ENCODE measurements around the gene MAP2K7.
"Not testable (repeated sequence)": the region's sequence is repeated elsewhere in the genome, so short reads cannot be mapped to it uniquely, and the experiment has no call there.

MAP2K7 gene

GRCh38 chr19:7903244-7904073 lies at the start of gene MAP2K7:
Gene MAP2K7, plus strand, starts transcription at chr19:7903877. Its CDS starts 68 bp downstream, at chr19:7903945.
- peak; percentile 95 for DNase-seq (ENCODE audit: low spot score)

GRCh38 chr19:7855426-7856108 lies 48.1 kb upstream of the MAP2K7 start:
- DNase-seq (ENCODE audit: low spot score), result no peak

- no peak for DNase-seq (ENCODE audit: low spot score)
Observed at GRCh38 chr19:7856109-7856591, 47.5 kb upstream of the MAP2K7 start.

- no peak for DNase-seq (ENCODE audit: low spot score)
Observed at GRCh38 chr19:7856679-7857663, 46.7 kb upstream of the MAP2K7 start.

GRCh38 chr19:7857727-7858108 lies 46.0 kb upstream of the MAP2K7 start:
- DNase-seq (ENCODE audit: low spot score), result no peak

GRCh38 chr19:7858109-7858770 lies 45.4 kb upstream of the MAP2K7 start:
- no peak for DNase-seq (ENCODE audit: low spot score)

- not testable (repeated sequence) for DNase-seq (ENCODE audit: low spot score)
Observed at GRCh38 chr19:7859087-7859486, 44.6 kb upstream of the MAP2K7 start.

- DNase-seq (ENCODE audit: low spot score), result no peak
Observed at GRCh38 chr19:7859831-7860713, 43.6 kb upstream of the MAP2K7 start.

- DNase-seq (ENCODE audit: low spot score), result no peak
Observed at GRCh38 chr19:7860714-7861618, 42.7 kb upstream of the MAP2K7 start.

- DNase-seq (ENCODE audit: low spot score), result no peak
Observed at GRCh38 chr19:7861619-7862412, 41.9 kb upstream of the MAP2K7 start.

GRCh38 chr19:7862413-7862951 lies 41.2 kb upstream of the MAP2K7 start:
- DNase-seq (ENCODE audit: low spot score), result no peak

- no peak for DNase-seq (ENCODE audit: low spot score)
Observed at GRCh38 chr19:7863157-7863970, 40.3 kb upstream of the MAP2K7 start.

- DNase-seq (ENCODE audit: low spot score), result no peak
Observed at GRCh38 chr19:7863971-7864689, 39.5 kb upstream of the MAP2K7 start.

- no peak for DNase-seq (ENCODE audit: low spot score)
Observed at GRCh38 chr19:7864690-7865074, 39.0 kb upstream of the MAP2K7 start.

GRCh38 chr19:7865262-7865911 lies 38.3 kb upstream of the MAP2K7 start:
- no peak for DNase-seq (ENCODE audit: low spot score)

- no peak for DNase-seq (ENCODE audit: low spot score)
Observed at GRCh38 chr19:7866399-7867091, 37.1 kb upstream of the MAP2K7 start.
